ENCODE measurements around the gene RAB40AL.

DNA sequence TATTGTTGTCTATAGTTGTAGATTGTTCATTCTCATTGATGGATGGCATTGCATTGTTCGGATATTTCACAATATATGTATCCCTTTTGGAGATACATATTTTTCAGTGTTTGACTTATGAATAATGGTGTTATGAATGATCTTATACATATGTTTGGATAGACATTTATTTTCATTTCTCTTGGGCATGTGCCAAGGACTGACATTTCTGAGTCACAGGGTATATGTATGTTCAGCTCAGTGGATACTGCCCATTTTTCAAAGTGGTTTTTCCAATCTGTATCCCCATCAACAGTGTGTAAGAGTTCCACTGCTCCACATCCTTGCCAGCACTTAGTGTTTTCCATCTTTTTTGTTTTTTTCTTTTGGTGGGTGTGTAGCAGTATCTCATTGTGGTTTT is 45.0 kb upstream of the RAB40AL start:
- TF ChIP-seq, protein P1, sequence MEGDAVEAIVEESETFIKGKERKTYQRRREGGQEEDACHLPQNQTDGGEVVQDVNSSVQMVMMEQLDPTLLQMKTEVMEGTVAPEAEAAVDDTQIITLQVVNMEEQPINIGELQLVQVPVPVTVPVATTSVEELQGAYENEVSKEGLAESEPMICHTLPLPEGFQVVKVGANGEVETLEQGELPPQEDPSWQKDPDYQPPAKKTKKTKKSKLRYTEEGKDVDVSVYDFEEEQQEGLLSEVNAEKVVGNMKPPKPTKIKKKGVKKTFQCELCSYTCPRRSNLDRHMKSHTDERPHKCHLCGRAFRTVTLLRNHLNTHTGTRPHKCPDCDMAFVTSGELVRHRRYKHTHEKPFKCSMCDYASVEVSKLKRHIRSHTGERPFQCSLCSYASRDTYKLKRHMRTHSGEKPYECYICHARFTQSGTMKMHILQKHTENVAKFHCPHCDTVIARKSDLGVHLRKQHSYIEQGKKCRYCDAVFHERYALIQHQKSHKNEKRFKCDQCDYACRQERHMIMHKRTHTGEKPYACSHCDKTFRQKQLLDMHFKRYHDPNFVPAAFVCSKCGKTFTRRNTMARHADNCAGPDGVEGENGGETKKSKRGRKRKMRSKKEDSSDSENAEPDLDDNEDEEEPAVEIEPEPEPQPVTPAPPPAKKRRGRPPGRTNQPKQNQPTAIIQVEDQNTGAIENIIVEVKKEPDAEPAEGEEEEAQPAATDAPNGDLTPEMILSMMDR (IDR thresholded peaks at IDR 0.05): no peak
- no peak for TF ChIP-seq EP300 (IDR thresholded peaks at IDR 0.05)
